GM18519 (cell line): ENCODE data around the gene PIP4K2B.

ENCODE experiments used
- ATAC-seq: cut with Tn5 transposase; IDR thresholded peaks from one replicate; pipeline ENCODE4 v1.9.1; 2021; ENCODE audit warnings: mild to moderate bottlenecking, moderate library complexity; ENCODE audit not compliant: unreplicated experiment, low FRiP score

Gene PIP4K2B

GRCh38 chr17:38779965-38780752 is 19.2 kb downstream of the PIP4K2B start:
- no peak for ATAC-seq

GRCh38 chr17:38777641-38778250 is 21.6 kb downstream of the PIP4K2B start:
- ATAC-seq = no peak

GRCh38 chr17:38773258-38773657 is 26.1 kb downstream of the PIP4K2B start:
- ATAC-seq = no peak

GRCh38 chr17:38768417-38768816 is 30.9 kb downstream of the PIP4K2B start:
- no peak for ATAC-seq

- no peak for ATAC-seq
Measured at GRCh38 chr17:38766341-38766740, 33.0 kb downstream of the PIP4K2B start.

GRCh38 chr17:38762231-38762630 is 37.1 kb downstream of the PIP4K2B start:
- no peak for ATAC-seq

GRCh38 chr17:38761612-38762011 is 37.7 kb downstream of the PIP4K2B start:
- ATAC-seq = no peak

GRCh38 chr17:38753071-38753506 is 46.3 kb downstream of the PIP4K2B start:
- no peak for ATAC-seq

- peak; percentile 74 for ATAC-seq
Measured at GRCh38 chr17:38752308-38753070, 46.9 kb downstream of the PIP4K2B start, which contains the start of gene PSMB3. Gene PSMB3 (plus strand): TSS chr17:38752741. CDS start chr17:38752827, 86 bp downstream.

GRCh38 chr17:38751808-38752307 is 47.5 kb downstream of the PIP4K2B start:
- no peak for ATAC-seq

- ATAC-seq = no peak
Measured at GRCh38 chr17:38751144-38751807, 48.1 kb downstream of the PIP4K2B start.

GRCh38 chr17:38750312-38751121 is 48.8 kb downstream of the PIP4K2B start:
- no peak for ATAC-seq

GRCh38 chr17:38750044-38750311 is 49.4 kb downstream of the PIP4K2B start:
- ATAC-seq = no peak

GRCh38 chr17:38749223-38750043 is 49.9 kb downstream of the PIP4K2B start:
- no peak for ATAC-seq

- ATAC-seq = no peak
Measured at GRCh38 chr17:38748892-38749222, 50.5 kb downstream of the PIP4K2B start.

GRCh38 chr17:38748149-38748891 is 51.0 kb downstream of the PIP4K2B start, which contains the start of gene PCGF2:
Gene PCGF2 (minus strand): TSS chr17:38748336. CDS start chr17:38740402, 7,934 bp downstream.
- no peak for ATAC-seq

GRCh38 chr17:38747463-38748148 is 51.8 kb downstream of the PIP4K2B start:
- ATAC-seq = no peak
